SIG-M5 treated with dmso at 0.1 percent for 504 hours (cell line): ENCODE results near the gene SMAD9.
"Not testable (repeated sequence)": the region's sequence is repeated elsewhere in the genome, so short reads cannot be mapped to it uniquely, and the experiment has no call there.

Source experiments
- DNase-seq: peaks from one replicate; lab custom pipeline; 2025; ENCODE audit not compliant: unreplicated experiment; lab: John Stamatoyannopoulos, UW

The SMAD9 gene

DNA sequence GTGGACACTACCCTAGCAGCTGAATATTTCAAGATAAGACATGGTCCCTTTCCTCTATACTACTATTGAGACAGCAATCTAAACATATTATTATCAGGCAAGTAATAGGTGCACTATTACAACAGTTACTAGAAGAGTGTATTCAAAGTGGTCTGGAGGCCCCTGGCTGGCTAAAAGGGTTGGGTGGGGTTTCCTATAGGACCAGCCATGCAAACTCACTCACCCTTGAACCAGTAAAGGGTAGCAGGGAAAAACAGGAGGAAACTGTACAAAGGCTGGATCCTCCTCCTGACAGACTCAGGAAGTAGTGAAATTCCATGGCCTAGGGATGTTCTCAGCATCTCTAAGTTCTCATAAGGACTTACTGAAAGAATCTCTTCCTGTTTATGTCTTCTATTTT lies 7.7 kb downstream of the SMAD9 start:
- no peak for DNase-seq

DNA sequence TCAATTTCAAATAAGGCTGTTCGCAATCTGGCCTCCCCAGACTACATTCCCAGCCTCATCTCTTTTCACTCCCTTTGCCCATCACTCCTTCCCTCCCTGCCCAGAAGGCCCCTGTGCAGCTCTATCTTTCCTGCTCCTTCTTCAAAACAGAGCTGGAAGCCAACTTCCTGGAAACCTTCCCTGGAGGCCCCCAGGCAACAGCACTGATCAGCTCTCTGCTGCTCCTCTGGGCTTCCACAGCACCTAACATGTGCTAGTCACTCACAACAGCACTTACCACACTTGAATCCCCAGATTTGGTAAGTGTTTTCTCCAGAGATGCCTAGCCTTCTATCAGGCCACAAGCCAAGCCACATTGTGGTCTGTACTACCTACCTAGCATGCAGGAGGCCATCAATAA lies 9.5 kb downstream of the SMAD9 start:
- DNase-seq: no peak

DNA sequence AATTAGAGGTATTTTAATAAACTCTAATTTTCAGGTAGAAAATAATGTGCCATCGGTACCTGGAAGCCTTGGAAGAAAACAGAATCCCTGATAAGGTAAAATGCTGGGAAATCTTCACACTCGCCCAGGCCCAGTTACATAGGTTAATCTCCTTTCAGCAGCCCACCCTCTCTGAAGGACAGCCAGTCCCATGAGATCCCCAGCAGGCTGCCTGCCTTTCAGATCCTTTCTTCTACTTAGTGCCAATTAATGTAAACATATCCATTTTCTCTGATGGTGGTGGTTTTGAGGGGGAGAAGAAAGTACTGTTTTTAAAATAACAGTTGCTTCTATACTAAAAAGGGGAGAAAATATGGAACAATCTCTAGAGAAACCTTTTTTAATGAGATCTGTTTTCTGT lies 12.2 kb downstream of the SMAD9 start:
- DNase-seq: no peak

DNA sequence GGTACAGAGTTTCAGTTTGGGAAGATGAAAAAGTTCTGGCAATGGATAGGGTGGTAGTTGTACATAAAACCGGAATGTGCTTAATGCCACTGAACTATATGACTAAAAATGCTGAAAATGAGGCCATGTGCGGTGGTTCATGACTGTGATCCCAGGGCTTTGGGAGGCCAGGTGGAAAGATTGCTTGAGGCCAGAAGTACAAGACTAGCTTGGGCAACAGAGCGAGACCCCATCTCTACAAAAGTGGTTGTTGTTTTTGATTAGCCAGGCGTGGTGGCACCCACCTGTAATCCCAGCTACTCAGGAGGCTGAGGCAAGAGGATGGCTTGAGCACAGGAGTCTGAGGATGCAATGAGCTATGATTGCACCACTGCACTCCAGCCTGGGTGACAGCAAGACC lies 12.8 kb downstream of the SMAD9 start:
- DNase-seq: no peak

DNA sequence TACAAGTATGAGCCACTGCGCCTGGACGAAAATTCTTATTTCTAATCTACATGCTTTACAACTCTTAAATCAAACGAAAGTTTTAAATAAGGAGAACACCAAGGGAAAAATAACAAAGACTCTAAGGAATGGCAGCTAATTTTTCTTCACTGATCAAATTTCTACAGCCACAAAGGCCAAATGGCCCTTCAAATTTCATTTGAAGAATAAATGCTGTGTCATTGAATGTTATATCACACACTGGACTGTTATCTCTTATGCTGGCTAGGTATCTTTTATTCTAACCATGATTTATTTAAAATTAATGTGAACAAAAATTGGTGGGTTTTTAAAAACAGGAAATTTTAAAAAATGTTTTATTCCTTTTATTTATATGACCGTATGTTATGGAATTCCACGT lies 14.1 kb downstream of the SMAD9 start:
- DNase-seq: no peak

DNA sequence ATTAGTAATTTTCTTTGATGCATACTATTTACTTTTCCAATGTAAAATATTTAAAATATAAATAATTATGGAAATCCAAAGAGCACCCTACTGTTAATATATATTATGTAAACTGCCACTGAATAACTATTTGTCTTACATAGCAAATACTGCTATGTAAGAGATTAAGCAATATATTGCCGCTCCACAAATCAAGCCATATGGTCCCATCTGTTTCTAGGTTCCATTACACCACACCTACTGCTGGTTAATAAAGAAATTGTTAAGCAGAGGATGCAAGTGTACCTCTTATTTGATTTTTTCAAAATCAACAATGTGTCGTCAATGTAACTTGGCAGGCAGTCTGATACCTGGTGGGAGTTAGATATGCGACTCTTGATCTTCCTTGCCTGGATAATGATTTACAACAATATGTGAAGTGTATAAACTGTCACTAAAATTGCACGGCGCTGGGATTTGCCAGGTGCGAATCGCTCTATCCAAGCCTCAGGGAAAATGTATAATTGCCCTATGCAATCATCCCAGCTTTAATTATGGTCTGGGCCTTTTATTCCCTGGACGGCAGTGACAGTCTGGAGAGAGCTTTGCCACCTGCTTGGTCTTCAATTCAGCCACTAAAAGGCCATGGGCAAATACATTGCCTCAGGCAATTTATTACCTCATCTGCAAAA lies 16.0 kb downstream of the SMAD9 start:
- no peak for DNase-seq

DNA sequence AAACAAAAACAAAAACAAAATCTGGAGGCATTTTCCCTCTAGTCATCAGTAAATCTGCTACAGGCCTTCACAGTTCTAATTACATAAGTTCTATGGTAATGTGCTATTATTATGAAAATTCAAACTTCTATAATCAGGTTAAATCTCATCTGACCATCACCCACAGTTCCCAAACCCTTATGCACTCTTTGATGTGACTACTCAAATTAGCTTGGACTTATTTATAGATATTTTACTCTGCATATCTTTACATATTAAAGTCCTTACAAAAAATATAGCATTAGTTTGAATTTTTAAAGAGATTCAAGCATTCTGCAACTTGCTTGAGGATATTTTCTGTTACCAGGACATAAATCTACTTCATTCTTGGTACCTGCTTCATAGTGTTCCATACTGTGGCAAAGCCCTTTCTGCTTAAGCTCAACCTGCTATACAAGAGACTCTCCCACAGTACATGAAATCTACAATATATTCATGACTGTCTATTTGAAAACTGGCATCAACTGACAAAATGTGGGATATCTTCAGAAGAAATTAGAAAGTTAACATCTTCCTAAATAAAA lies 22.9 kb downstream of the SMAD9 start:
- no peak for DNase-seq

DNA sequence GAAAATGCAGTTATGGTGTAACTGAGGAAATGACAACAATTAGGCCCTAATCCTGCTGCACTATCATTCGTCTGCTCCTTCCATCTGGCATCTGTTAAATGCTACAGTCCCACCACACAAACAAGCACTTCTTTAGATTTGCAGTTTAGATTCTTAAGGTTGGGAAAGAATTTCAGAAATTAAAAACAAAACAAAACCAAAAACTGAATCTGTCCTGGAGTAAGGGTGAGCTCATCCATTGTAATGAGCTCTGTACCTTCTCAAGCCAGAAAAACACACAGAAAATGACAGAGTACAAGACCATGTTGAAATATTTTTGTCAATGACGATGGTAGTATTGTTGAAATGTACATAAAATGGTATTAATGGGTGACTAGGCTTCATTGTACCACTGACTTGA lies 28.3 kb downstream of the SMAD9 start:
- DNase-seq: no peak

DNA sequence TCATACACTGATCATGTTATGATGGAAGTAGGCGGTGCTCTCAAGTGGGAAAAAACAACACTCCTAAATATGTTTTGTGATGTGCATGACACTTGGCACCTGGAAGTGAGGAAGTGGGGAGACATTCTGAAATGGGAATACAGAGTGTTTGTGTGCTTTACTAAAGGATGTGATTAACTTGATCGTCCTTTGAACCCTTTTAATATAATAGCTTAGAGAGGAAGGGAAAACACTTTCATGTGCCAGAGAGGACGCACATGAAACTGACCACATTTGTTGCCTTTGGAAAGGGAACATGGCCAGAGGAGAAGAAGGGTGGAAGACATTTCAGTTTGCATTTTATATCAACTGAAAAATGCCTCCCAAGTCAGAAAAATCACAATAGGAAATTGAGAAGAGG lies 31.4 kb downstream of the SMAD9 start:
- no peak for DNase-seq

DNA sequence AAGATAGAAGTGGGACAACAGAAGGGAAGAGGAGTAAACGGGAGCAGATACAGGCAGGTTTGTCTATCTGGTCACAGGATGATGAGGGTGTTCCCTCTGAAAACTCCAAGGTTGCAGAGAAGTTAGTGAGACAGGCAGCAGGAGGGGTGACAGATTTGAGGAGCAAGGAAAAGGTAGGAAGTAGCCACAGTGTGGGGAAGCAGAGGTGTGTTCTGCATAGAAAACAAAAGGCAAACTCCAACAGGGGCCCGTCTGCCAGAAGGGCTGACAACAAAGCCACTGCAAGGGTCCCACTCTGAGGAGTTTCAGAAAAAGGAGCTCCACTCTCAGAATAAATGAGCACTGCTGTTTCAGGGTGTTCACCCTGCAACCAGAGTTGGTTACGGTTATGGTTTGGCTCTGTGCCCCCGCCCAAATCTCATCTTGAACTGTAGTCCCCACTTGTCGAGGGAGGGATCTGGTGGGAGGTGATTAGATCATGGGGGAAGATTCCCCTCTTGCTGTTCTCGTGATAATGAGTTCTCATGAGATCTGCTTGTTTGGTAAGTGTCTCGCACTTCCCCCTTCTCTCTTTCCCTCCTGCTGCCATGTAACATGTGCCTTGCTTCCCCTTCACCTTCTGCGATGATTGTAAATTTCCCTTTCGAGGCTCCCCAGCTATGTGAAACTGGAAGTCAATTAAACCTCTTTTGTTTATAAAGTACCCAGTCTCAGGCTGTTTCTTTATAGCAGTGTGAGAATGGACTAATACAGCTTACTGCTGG lies 32.1 kb downstream of the SMAD9 start:
- no peak for DNase-seq

DNA sequence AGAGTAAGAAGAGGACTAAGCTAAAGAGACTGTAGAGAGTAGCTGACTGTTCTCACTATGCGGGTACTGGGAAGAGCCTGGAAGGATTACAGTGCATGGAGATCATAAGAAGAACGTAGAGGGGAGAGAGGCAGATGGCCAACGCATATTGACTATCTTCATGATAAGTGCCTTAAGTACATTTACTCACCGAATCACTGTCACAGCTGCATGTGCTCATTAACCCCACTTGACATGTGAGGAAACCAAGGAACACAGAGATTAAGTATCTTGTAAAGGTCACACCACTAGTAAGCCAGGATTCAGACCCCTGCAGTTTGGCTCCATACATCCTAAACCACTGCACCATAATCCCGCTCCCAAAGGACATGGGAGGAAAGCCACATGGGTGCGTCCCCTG lies 34.1 kb downstream of the SMAD9 start:
- no peak for DNase-seq

DNA sequence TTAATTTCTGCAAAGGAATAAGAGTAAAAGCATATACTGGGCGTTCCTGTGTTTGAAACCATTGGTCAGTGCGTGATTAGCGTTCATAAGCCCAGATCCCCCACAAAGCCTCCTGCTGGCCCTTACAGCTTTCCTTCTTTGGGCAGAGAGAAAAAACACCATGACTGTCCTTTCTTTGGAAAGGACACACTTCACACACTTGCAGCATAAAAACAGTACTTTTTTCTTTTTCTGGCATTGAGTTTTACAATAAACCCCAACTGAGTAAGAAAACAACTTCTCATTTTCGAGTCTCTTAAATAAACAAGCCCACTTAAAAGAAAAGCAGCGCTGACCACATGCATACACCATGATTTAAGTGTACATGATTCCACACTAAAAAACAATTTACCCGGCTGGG lies 35.8 kb downstream of the SMAD9 start:
- no peak for DNase-seq

DNA sequence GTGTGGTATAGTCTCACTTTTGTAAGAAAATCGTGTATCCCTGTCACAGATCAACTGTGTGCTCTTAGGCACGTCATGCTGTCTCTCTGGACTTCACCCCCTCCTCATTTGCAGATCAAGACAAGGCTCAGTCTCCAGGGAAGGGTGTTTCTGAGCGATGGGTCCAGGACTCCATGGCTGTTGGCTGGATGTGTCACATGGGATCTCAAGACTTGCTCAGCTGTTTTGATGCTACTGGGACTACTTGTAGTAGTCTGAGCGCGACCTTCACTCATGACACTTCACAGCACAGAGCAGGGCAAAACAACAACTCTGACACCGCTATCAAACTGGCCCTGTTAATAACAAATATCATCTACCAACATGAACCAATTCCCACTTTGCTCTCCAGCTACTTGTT lies 36.2 kb downstream of the SMAD9 start:
- DNase-seq: no peak

DNA sequence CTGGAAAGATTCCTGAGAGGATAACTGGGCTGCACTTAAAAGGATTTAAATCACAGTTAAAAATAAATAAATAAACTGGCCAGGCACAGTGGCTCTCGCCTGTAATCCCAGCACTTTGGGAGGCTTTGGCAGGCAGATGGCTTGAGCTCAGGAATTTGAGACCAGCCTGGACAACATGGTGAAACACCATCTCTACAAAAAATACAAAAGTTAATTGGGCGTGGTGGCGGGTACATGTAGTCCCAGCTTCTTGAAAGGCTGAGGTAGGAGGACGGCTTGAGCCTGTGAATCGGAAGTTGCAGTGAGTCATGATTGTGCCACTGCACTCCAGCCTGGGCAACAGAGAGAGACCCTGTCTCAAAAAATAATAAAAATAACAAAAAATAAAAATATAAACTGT lies 36.6 kb downstream of the SMAD9 start:
- not testable (repeated sequence) for DNase-seq

DNA sequence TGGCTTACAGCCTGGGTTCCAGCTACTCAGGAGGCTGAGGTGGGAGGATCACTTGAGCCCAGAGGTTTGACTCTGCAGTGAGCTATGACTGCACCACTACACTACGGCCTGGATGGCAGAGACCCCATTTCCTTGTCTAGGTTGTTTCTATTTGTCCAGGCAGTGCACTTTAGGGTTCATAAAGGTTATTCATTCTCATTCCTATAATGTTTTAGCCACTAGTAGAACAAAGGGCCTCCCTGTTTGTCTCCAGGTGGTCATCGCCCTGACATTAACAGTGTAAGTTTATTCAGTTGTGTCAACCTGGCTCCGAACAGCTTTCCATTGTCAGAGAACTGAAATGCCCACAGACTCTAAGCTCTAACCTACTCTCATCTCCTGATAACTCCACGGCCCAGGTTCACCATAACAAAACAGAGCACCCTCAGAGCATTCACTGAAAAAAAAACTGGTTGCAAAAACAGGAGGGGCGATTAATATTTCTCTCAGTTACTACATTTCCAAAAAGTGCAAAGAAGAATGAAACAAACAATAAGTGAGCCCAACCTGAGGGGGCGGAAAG lies 37.1 kb downstream of the SMAD9 start:
- DNase-seq: no peak

DNA sequence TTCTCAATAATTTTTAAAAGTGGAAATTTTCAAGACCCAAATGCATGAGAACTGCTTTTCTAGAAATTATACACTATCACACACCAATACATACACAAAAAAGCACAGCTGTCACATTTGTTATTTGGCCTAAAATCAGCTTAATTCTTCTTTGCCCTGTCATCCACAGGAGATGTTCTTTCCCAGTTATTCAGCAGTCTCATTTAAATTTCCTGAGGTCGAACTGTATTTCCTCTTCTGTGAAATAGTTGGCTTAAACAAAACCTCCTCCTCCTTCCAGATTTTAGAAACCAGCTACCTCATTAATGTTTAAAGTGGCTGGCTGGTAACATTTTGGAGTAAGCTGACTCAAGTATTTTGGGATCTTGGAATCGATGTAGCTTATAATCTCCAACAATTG lies 39.1 kb downstream of the SMAD9 start:
- no peak for DNase-seq

DNA sequence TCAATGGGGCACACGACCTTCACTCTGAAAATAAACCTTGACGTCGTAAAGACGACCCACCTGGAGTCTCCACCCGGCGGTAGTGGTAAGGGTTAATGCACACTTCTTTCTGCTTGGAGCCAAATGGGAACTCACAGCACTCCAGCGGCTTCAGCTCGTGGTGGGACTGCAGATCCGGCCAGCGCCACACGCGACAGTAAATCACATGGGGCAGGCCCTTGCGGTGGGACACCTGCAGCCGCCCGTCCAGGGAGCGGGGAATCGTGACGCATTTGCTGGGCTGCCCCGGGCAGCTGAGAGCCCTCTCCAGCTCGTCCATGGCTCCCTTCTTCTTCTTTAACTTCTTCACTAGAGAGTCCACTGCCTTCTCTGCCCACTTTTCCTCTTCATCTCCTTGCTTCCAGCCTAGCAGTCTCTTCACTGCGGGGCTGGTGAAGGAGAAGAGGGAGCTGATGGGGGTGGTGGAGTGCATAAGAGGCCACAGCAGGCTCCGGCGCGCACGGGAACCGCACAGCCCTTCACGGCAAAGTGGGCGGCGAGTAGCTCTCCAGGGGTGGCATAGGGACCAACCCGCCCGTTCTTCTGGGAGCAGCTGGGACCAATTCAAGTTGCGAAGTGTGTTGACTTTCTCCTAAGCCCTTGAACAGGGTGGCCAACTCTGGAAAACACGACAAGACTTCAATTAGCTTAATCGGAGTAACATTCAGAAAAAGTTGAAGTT lies 40.7 kb downstream of the SMAD9 start:
- DNase-seq: no peak

DNA sequence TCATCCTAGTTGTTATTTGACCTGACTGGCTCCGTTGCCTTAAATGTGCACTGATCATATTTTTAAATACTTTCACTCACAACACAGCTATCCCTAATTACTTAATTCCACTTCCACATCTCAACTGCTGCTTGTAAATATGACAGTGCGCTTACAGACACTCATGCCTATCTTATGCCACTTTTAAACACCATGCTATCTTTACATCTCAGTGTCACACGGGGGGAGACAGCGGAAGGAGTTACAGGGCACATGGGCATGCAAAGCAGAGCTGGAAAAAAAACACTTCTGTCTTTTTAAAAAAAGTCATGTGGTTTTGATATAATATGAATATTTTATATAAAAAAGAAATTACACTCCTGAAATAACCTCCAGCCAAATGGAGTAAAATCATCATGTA lies 44.1 kb downstream of the SMAD9 start:
- DNase-seq: no peak

DNA sequence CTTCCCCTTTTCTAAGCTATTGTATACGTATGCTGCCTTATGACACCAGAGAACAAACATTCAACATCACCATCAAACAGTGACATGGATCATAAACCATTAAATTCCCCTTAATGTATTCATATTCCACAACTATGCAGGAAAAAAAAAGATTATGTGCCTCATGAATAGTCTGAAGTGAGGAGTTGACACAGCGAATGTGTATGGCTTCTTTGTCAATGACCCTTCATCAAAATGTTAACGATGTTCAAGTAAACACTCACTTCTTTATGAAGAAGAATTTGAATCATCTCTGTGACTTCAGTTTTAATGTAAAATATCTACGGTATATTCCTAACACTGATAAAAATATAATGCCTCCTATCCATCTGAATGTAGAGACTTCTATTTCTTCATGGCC lies 44.6 kb downstream of the SMAD9 start:
- DNase-seq: no peak

DNA sequence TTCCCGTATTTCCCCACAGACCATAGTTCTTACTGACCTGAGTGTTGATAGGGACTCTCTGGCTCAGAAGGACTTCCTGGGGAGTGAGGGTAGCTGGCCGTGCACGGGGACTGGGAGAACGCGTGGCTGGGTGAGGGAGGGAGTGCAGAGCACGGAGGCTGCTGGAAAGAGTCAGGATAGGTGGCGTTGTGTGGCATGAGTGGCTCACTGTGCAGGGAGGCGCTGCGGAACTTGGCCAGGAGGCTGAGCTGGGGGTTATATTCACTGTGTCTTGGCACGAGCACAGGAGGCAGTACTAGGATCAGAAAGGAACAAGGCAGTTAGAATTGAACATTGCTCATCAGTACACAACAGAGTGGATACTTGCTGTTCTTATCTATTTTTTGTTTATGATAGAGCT lies 47.4 kb downstream of the SMAD9 start:
- no peak for DNase-seq

DNA sequence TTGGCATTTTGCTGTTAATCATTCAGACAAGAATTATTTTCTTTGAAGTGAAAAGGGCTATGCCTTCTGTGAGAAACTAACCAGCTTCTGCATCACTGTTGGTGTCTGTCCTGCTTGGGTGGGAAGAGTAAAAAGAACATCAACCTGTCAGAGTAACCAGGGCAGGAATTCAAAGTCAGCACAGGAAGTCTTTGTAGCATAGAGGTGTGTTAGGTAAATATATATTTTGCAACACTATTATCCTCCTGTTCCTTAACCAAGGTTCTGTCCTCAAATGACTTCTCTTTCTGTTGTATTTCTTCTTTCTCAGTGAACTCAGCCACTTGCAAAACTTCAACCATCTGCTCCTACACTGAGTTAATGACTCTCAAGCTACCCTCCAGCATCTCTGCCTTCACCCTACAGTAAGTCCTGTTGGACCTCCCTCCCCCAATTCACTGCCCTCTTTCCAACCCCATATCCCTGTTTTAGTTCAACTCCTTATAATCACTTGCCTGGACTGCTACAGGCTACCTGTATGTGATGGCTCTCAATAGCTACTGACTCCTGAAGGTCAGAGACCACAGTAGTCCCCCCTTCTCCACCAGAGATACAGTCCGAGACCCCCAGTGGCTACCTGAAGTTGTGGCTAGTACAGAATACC lies 49.9 kb downstream of the SMAD9 start:
- DNase-seq: no peak
